ENCODE results near the gene RPL3. TPM values are rescaled to one million over a fixed set of nuclear protein-coding genes. Genes with fewer than 3 reads are reported as not detected.

RPL3 gene
- total RNA-seq, 1 experiment from 2014 or later = 2,056 TPM

DNA sequence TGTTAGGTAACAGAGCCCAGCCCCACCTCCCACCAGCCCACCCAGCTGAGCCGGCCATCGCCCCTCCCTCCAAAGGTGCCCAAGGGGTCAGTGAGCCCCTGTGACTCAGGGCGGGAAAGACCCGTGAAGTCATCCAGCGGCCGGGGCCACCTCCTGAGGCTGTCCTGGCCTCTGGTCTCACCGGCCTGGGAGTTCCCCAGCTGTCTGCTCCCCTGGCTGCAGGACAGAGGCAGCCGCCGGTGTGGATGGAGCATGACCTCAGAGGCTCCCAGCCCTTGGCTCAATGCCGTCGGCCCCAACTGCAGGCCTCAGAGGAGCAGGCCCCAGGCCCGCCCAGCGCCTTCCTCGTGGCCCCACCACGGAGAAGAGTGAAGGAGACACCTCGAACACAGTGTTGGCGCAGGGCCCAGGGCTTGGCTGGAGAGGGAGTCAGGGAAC, 28.7 kb downstream of the RPL3 start:
- Histone ChIP-seq H3K36me3 (no peaks in the 10 kb centered on the region), H3K4me3 (no peak overlapping the region), H3K27ac (peak overlapping the region; percentile 48), H3K4me1 (peaks cover 20% of the 10 kb centered on the region), H3K27me3 (no peaks in the 10 kb centered on the region), H3K9me3 (replicated peaks) (no peaks in the 10 kb centered on the region)
- peak; percentile 74 to 81 for DNase-seq

DNA sequence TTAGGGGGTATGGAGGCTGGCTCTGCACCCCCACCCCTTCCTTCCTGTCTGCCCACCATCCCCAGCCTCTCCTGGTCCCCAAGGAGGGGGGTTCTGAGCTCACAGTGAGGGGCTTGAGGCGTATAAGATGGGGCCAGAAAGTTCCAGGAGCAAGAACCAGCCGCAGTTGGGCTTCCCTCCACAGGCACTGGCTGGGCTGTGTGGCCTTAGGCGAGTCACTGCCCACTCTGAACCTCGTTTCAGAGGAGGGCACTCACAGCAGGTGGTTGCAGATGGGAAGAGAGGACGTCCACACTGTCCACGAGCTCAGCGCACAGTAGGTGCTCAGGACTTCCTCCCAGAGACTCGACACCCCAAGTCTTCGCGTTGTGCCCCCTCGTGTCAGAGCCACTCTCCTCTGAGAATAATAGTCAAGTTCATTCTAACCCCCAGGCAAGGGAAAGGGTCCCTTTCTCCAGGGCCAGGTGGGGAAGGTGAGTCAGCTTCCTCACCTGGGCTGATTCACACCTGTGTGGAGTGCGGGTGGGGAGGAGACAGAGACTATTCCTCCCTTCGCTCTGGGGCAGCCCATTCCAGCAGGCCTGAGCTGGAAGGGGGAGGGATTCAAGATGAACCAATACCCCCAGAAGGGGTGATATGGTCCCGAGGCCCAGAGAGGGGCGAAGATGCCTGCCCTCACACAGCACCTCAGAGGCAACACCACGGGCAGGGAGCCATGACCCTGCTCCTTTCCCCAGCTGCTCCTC, 29.3 kb downstream of the RPL3 start:
- peaks cover 20% of the 10 kb centered on the region for H3K4me1 ChIP-seq
- no peak for DNase-seq
- H3K4me3 ChIP-seq = no peak overlapping the region
- H3K36me3 ChIP-seq = no peaks in the 10 kb centered on the region
- H3K27me3 ChIP-seq = no peaks in the 10 kb centered on the region
- peak overlapping the region; percentile 48; the same call in 1 of the 2 replicates for H3K27ac ChIP-seq
- H3K9me3 ChIP-seq (replicated peaks) = no peaks in the 10 kb centered on the region

DNA sequence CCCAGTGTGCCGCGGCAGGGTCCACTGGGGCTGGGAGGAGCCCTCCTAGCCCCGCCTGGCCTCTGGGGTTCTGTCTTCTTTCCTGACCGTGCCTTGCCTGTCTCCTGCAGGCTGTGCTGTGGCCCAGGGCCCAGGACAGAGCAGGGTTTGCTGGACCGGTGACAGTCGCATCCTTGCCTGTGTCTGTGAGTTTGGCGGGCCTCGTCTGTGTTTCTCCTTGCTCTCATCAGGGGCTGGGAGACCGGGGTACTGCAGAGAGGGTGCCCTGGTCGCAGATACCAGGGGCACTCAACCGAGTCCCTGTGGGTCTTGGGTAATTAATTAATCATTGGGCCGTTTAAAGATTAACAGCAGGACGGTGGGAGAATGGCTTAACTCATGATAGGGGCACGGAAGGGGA, 29.9 kb downstream of the RPL3 start:
- no peak for DNase-seq
- Histone ChIP-seq H3K27me3 (no peaks in the 10 kb centered on the region), H3K9me3 (replicated peaks) (no peaks in the 10 kb centered on the region), H3K36me3 (no peaks in the 10 kb centered on the region), H3K27ac (no peak overlapping the region), H3K4me1 (peaks cover 20% of the 10 kb centered on the region), H3K4me3 (no peak overlapping the region)

DNA sequence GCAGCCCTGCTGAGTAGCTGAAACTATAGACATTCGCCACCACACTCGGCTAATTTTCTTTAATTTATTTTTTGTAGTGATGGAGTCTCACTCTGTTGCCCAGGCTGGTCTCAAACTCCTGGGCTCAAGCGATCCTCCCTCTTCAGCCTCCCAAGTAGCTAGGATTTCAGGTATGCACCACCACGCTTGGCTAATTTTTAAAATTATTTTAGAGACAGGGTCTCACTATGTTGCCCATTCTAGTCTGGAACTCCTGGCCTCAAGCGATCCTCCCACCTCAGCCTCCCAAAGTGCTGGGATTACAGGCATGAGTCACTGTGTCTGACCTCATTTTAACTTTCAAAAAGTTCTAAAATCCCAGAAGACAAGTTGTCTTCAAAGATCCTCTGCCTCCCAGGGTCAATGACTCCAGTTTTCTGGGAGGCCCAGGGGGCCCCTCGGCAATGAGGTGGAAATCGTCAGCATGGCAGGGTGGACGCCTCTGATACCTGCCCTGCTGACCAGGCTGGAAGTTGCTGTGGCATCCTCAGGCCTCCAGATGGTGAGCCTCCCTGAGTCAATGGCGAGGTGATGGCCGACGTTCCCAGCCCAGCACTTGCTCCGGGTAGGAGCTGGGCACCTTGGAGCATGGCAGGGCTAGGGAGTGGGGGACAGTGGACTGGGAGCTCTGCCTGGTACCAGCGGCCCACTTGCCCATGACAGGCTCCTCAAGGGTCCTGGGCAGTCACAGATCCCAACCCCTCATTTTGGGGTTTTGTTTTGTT, 31.1 kb downstream of the RPL3 start:
- H3K9me3 ChIP-seq (replicated peaks) = no peaks in the 10 kb centered on the region
- DNase-seq = no peak
- H3K4me1 ChIP-seq = peaks cover 20% of the 10 kb centered on the region
- H3K4me3 ChIP-seq = no peak overlapping the region
- no peak overlapping the region for H3K27ac ChIP-seq
- H3K27me3 ChIP-seq = no peaks in the 10 kb centered on the region
- H3K36me3 ChIP-seq = no peaks in the 10 kb centered on the region

DNA sequence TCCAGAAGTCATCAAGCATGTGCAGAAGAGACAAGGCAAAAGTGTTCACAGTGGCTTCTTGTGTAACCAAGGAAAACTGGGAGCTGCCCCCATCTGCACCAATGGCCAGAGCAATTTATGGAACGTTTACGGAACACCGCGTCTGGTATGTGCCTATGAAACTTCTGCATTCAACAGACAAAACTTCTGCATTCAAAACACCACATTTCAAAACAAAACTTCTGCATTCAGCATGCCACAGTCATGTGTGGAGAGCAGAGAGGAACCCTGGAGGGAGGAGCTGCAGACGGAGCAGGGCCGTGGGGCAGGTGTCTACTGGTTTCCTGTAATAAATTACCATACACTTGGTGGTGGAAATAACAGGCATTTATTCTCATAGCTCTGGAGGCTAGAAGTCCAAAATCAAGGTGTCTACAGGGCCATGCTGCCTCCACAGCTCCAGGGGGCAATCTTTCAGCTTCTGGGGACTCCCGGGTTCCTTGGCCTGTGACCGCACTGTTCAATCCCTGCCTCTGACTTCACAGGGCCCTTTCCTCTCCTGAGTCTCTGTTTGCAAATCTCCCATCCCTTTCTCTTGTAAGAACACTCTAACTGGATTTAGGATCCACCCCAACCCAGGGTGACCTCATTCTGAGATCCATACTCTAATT, 32.2 kb downstream of the RPL3 start:
- peaks cover 14% of the 10 kb centered on the region for H3K4me1 ChIP-seq
- no peak overlapping the region for H3K27ac ChIP-seq
- no peak overlapping the region for H3K4me3 ChIP-seq
- H3K9me3 ChIP-seq (replicated peaks) = no peaks in the 10 kb centered on the region
- no peaks in the 10 kb centered on the region for H3K27me3 ChIP-seq
- no peak for DNase-seq
- H3K36me3 ChIP-seq = no peaks in the 10 kb centered on the region

DNA sequence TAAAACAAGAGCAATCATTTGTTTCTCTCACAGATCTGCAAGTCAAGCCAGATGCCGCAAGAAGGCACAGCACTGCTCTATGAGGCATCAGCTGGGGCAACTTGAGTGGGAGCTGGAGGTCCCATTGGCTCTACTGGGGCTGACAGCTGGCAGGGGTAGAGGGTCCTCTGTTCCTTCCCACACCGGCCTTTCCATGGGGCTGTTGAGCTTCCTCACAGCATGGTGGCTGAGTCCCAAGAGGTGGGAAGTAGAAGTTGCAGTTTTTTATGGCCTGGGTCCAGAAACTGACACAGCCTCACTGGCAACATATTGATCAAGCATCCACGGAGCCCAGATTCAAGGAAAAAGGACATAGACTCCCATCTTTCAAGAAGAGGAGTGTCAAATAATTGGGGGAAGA, 34.4 kb downstream of the RPL3 start:
- Histone ChIP-seq H3K27ac (no peak overlapping the region), H3K4me1 (no peaks in the 10 kb centered on the region; the same call in 1 of the 2 replicates), H3K9me3 (replicated peaks) (no peaks in the 10 kb centered on the region), H3K36me3 (no peaks in the 10 kb centered on the region), H3K27me3 (no peaks in the 10 kb centered on the region), H3K4me3 (no peak overlapping the region)
- DNase-seq = no peak

DNA sequence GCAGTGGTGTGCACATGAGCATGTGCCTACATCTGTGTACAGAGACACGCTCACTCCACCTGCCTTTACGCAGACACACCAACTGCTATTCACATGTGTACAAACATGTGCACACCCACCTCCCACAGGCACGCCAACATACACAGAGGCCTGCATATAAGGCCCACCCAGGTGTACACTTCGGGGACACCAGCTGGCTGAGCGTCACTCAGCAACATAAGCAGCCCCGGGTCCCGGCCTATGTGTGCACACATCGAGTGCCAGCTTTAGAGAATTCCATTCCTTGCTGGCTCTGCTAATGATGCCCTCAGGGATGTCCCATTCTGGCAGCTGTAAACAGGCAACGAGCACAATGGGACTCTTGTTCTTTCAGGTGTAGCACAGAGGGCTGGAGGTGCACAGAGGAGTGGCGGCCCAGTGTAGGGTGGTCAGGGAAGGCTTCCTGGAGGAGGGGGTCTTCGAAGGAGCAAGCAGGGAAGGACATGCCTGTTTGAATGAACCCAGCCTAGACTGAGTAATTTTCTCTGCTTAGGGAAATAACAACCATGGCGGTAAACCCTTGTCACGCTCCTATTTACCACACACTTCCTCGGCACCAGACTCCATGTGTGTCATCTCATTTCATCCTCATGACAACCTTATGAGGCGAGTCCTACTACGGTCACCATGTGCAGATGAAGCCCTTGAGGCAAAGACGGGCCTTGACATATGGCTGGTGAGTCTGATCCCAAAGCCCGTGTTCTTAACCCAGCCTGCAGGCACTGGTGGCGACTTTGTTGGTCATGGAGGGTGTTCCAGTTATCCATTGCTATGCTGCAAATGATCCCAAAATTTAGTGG, 35.1 kb downstream of the RPL3 start:
- H3K27me3 ChIP-seq = no peaks in the 10 kb centered on the region
- no peaks in the 10 kb centered on the region for H3K9me3 ChIP-seq (replicated peaks)
- no peak for DNase-seq
- H3K4me3 ChIP-seq = no peak overlapping the region
- H3K4me1 ChIP-seq = no peaks in the 10 kb centered on the region; the same call in 1 of the 2 replicates
- no peak overlapping the region for H3K27ac ChIP-seq
- no peaks in the 10 kb centered on the region for H3K36me3 ChIP-seq

DNA sequence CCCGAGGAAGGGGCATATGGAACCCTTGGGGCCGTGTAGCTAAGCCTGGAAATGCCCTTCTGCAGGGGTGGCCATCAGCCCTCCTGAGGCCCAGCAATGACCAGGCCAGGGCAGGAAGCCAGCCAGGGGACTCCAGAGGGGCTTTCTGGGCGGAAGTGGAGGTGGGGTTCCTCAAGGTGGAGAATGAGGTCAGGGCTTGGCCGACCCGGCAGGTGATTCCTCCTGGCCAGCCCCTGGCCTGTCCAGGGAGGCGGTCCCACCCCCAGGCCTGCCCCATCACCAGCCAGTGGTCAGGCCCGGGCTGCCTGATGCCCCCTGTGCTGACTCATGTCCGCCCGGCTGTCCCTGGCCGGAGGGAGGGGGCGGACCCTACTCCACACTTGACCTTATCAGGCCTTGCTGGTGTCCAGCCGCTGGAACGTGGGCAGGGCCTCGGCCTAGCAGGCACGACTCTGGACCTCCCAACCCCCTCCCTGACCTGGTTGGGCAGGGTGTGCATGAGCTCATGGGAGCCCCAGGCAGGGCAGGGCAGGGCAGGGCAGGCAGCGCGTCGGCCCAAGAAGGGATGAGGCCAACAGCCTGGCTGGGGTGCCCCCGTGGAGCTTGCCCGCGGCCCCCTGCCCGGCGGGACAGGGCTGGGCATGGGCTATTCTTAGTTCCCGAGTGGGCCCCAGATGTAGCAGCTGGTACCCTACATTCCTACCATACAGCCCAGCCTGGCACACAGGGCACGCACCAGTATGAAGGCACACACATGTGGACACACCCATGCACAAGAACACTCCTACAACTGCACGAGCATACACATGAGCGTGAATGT, 35.9 kb downstream of the RPL3 start:
- H3K4me3 ChIP-seq = no peak overlapping the region
- no peak overlapping the region for H3K27ac ChIP-seq
- H3K36me3 ChIP-seq = no peaks in the 10 kb centered on the region
- H3K4me1 ChIP-seq = no peaks in the 10 kb centered on the region; the same call in 1 of the 2 replicates
- no peak for DNase-seq
- no peaks in the 10 kb centered on the region for H3K9me3 ChIP-seq (replicated peaks)
- no peaks in the 10 kb centered on the region for H3K27me3 ChIP-seq

DNA sequence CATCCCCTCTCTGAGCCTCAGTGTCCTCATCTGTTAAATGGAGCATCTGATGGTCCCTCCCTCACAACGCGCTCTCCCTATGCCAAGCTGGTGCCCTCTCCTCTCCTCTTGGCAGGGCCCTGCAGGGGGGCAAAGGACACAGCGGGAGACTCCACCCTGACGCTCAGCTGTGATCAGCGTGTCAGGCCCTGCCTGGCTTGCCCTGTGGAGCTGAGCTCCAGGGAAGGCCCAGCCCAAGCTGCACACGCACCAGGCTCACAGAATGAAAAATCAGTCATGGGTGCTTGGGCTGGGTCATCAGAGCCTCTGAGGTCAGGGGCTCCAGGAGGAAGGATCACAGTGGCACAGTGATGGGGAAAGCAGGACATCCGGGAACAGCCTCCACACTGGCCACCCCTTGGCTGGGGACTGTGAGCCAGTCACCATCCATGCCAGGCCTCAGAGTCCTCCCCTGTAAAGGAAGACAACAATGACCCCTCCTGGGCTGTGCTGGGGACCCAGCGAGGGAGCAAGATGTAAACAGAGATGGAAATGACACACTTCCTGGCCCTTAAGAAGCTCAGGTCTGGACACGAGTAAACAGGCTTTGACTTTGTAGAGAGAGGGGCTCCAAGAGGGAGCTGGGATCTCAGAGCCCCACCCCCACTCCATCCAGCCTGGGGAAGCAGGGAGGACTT, 36.6 kb downstream of the RPL3 start:
- DNase-seq = no peak
- Histone ChIP-seq H3K4me1 (no peaks in the 10 kb centered on the region; the same call in 1 of the 2 replicates), H3K4me3 (no peak overlapping the region), H3K9me3 (replicated peaks) (no peaks in the 10 kb centered on the region), H3K36me3 (no peaks in the 10 kb centered on the region), H3K27me3 (no peaks in the 10 kb centered on the region), H3K27ac (no peak overlapping the region)

DNA sequence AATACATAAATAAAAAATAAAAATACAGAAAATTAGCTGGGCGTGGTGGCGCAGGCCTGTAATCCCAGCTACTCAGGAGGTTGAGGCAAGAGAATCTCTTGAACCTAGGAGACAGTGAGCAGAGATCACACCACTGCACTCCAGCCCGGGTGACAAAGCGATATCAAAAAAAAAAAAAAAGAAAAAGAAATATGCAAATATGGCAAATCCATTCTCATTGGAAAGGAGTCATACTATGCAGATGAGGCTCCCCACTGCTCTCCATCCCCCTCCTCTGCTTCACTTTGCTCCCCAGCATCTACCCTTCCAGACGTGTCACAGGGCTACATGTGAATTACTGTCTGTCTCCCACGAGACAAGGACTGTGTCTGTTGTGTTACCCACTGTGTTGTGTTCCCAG, 38.3 kb downstream of the RPL3 start:
- no peaks in the 10 kb centered on the region for H3K36me3 ChIP-seq
- H3K27me3 ChIP-seq = no peaks in the 10 kb centered on the region
- no peaks in the 10 kb centered on the region for H3K9me3 ChIP-seq (replicated peaks)
- no peak overlapping the region for H3K27ac ChIP-seq
- H3K4me3 ChIP-seq = no peak overlapping the region
- no peaks in the 10 kb centered on the region; the same call in 1 of the 2 replicates for H3K4me1 ChIP-seq
- no peak for DNase-seq

DNA sequence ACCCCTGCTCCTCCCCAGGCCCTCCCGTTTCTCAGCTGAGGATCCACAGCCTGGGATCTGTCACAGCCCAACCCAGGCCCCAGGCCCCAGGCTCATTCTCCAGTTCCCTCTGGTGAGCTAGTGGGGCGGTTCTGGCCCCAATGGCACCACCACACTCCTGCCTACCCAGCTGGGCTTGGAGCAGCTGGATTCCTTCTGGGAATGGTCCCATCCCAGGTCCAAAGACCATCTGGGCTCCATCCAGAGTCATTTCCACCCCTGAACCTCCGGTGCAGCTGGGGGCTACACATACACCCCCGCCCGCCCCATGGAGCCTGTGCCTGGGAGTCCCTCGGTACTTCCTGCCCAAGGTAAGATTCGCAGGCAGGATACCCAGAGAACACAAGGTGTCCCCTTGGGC, 39.2 kb downstream of the RPL3 start:
- no peak overlapping the region for H3K4me3 ChIP-seq
- H3K4me1 ChIP-seq = no peaks in the 10 kb centered on the region; the same call in 1 of the 2 replicates
- H3K36me3 ChIP-seq = no peaks in the 10 kb centered on the region
- DNase-seq = no peak
- H3K27me3 ChIP-seq = no peaks in the 10 kb centered on the region
- no peak overlapping the region for H3K27ac ChIP-seq
- H3K9me3 ChIP-seq (replicated peaks) = no peaks in the 10 kb centered on the region

DNA sequence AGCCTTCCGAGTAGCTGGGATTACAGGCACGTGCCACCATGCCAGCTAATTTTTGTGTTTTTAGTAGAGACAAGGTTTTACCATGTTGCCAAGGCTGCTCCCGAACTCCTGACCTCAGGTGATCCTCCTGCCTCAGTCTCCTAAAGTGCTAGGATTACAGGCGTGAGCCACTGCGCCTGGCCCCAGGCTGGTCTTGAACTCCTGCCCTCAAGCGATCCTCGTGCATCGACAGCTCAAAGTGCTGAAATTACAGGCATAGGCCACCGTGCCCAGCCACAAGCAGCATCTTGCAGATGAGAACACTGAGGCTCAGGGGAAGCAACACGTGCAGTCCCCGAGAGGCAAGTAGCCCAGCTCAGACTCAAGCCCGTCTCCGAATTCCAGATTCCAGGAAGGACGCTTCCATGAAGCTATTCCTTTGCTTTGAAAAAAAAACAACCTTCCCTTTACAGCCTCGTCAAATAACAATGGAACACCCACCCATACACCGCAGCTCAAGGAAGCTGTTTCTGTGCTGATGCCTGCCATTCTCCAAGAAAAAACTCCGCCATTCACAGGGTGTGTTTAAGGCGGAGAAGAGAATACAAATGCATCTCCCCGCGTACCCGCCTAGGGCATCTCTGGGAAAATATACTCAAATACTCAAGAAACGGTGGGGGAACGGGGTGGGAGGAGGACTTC, 40.1 kb downstream of the RPL3 start:
- H3K27me3 ChIP-seq = no peaks in the 10 kb centered on the region
- H3K4me3 ChIP-seq = no peak overlapping the region
- no peaks in the 10 kb centered on the region for H3K36me3 ChIP-seq
- no peaks in the 10 kb centered on the region for H3K9me3 ChIP-seq (replicated peaks)
- H3K27ac ChIP-seq = no peak overlapping the region
- no peaks in the 10 kb centered on the region; the same call in 1 of the 2 replicates for H3K4me1 ChIP-seq
- DNase-seq = no peak

DNA sequence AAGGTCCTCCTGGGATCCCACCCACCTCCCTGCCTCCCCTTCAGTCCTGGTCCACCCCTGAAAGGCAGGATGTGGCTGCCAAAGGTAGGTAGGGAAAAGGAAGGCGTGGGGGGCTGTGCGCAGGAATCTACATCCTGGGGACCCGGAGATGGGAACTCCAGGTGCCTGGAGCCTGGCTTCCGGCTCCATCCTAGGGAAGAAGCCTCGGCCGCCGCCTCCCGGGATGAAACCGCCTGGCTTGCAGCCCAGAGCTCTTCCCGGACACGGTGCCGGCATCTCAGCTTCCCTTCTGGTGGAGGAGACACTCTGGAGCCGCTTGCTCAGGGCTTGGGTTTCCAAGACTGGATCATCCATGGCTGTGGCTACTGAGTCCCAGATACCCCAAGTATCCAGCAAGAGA, 41.4 kb downstream of the RPL3 start:
- H3K27ac ChIP-seq = no peak overlapping the region
- H3K4me3 ChIP-seq = no peak overlapping the region
- no peaks in the 10 kb centered on the region for H3K4me1 ChIP-seq
- H3K36me3 ChIP-seq = no peaks in the 10 kb centered on the region
- peak in 1 of 2 experiments; percentile 28 for DNase-seq
- H3K9me3 ChIP-seq (replicated peaks) = no peaks in the 10 kb centered on the region
- no peaks in the 10 kb centered on the region for H3K27me3 ChIP-seq

Data from SJCRH30 (cell line).